Amniotic epithelial cell (primary cell): ENCODE measurements around the gene EN1.

Source experiments
- DNase-seq: peaks from one replicate; pipeline ENCODE4 v3.0.0-alpha.2; 2010; ENCODE audit warnings: low read depth

Gene EN1

DNA sequence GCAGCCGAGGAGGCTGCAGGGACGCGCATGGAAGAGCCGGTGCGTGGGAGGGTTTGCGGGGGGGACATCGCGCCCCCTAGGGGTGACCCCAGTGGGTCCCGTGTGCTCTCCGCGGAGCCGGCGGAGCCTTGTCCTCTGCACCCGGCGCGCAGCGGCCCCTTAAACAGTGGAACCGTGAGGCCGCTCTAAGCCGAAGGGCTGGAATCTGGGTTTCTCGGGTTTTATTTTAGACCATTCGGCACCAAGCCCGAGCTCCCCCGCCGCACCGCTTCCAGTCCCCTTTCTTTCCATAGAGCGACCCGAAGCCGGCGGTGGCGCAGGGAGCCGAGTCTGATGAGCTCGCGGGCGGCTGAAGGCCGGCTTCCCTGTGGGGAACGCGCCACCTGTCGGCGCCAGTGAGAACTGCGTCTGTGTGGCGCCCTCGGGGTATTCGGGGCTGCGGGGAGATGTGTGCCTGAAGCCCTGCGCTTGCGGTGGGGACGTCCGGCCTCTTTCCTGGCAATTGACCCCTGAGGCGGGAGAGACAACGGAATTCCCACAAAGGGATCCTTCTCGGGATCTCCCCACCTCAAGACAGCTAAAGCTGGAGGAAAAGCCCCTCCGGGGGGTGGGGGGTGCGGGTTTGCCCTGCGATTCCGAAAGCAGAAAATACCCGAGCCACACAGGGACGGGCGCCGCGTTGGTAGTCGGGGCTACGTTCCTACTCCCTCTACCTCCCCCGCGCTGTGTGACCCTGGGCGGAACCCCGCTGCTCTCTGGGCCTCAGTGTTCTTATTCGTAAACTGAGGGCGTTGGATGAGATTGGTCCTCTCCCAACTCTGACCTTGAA, 8.2 kb upstream of the EN1 start:
- peak; percentile 33 for DNase-seq

DNA sequence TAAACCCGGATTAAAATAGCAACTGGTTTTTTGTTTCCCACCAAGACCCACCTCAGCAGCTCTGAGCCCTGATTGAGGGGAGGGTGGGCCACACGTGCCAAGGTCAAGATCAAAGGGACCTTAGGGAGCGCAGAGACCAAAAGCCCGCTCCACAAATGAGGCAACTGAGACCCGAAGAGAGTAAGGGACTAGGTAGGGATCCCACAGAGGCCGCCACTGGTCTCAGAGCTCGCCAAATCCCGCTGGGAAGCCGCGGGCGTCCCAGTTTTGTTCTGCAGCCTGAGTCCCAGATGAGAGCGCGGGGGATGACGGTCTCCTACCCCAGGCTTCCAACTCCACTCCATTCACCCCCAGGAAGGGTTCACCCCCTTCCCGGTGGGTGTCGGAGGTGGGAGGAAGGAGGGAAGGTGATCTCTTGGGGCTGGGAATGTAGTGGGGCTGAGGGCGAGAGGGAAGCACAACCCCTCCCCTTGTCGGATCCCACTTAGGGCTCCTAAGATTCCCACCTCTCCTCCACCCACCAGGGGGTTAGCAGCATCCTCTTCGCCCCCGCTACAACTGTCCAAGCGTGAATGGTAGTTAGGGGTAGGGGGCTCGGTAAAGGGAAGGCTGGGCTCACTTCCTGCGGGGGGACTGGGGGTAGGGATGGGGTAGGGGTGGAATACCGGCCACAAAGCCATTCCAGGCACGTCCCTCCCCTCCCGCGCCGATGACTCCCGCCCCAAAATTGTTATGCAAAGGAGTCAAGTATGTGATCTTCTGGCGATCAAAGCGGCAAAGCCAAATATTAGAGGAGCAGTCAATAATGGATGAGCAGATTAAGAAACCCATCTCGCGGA, 7.3 kb upstream of the EN1 start:
- no peak for DNase-seq

DNA sequence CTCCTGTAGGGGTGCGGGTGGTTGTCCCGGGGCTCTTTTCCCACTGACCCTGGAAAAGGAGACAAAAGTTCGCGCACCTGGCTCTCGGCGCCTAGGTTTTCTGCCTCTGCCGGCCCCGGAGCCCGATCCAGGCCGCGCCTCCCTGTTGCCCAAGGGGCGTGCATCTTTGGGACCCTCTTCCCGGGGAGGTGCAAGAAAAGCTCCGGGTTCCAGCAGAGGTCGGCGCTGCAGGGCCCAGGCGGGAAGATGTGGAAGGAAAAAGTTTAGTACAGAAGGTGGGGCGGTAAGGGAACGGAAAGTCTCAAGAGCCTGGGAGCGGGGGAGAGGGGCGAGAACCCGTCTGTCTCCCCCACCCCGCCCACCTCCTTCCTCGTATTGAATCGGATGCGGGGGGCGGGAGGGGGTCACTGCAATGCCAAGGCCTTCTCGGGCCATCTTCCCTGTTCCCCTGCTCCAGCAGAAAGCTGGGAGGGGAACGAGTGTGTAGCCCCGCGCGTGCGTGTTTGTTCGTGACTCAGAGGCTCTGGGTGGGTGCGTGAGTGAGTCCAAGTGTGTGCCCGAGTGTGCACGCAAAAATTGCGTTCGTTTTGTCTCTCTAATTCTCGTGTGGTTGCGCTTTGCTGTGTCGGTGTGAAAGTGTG, 6.3 kb upstream of the EN1 start:
- DNase-seq: no peak

- DNase-seq: no peak
Measured at GRCh38 chr2:118853129-118853640, 5.7 kb upstream of the EN1 start.

GRCh38 chr2:118852605-118853128, 5.2 kb upstream of the EN1 start:
- no peak for DNase-seq

DNA sequence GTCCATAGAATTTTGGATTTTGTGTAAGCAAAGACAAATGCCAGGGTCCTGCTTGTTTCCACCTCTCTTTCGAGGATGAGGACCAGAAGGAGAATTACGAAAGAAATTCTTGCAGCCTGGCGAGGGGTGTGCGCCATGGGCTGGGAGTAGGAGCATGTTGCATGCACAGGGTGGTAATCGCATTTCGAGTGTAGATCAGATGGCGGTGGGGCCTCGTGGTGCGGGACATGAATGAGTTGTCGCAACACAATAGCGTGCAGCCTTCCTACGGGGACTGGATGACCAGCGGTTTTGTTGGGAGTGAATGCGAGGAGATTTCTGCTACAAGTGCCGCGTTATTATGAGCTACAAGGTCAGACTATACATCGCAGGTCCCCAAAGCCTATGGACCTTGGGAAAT, 4.2 kb upstream of the EN1 start:
- DNase-seq: no peak

DNA sequence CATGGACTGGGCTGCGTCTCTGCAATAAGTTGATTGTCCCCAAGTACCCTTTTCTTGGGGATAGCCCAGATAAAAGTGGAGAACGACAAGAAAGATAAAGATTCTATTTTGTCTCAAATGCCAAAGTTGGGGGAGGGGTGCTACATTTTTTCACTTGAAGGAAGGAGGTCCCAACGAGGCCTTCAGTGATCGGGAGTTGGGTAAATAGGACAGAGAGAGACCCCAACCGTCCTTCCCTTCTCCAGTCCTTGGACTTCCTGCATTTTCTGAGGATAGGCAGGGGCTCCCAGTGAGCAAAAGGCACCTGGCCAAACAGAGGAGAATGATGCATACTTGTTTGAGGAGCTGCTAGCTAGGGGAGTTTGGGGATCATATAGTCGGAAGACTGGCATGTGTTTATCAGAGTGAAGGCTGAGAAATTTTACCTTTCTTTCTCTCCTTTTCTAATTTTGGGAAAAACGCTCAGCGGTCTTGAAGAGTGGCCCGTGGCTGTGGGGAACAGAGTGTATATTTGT, 3.5 kb upstream of the EN1 start:
- DNase-seq: no peak

GRCh38 chr2:118850168-118850900, 2.9 kb upstream of the EN1 start:
- DNase-seq: no peak

GRCh38 chr2:118849226-118850167, 2.0 kb upstream of the EN1 start:
- DNase-seq: no peak

- DNase-seq: no peak
Measured at GRCh38 chr2:118848381-118849225, 1.2 kb upstream of the EN1 start.

- peak; percentile 3 for DNase-seq
Measured at GRCh38 chr2:118847762-118848172, 319 bp upstream of the EN1 start.

DNA sequence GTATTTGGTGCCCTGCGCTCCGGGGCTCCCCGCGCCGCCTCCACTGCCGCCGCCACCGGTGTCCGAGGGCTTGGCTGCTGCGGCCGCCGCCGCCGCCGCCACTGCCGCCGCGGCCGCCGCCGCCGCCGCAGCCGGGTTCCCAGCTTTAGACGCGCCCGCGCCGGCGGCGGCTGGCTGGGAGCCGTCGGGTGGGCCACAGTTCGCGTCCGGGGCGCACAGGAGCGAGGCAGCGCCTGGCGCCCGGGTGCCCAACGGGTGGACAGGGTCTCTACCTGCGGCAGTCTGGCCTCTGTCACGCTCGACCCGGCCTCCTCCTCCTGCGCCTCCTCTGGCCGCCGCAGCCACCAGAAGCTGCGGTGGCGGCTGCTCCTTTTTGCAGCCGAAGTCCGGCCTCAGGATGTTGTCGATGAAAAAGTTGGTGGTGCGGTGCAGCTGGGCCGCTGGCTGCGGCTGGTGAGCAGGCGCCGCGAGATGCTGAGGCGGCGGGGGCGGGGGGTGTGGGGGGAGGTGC, 951 bp downstream of the EN1 start:
- no peak for DNase-seq

DNA sequence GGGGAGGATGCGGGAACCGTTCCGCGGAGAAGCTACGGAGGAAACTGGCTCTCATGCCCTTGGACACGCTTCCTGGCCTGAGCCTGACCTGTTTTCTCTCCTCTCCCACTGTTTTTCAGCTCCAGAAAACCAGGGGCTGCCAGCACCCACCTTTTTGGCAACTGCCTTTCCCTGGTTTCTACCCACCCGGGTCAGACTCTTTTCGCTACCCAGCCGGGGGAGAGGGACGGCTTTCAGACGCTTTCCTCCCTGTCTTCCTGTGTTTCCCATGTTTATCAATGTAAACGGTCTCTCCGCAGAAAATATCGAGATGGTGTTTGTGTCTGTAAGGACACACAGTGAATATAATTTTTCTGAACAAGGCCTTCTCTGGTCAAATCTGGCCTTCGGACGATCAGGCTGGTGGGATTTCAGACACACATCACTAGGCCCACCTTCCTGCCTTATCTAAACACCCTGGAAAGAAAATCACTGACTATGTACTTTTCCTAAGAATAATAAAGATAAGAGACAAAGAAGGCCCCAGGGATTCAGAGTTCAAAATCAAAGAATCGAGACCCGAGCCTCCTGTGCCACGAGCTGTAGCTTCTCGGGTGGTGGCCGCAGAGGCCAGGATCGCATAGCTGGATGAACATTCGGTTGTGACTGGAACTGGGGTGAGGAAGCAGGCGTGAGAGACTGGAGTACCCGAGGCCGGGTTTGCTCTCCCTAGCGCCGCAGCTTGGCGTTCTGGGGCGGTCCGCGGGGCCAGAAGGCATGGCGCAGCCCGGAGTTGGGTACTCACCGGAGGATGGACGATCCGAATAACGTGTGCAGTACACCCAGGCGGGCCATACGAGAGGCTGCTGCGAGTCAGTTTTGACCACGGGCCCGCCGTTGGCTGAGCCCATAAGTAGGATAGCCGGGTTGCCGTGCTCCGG, 1.7 kb downstream of the EN1 start:
- DNase-seq: no peak

DNA sequence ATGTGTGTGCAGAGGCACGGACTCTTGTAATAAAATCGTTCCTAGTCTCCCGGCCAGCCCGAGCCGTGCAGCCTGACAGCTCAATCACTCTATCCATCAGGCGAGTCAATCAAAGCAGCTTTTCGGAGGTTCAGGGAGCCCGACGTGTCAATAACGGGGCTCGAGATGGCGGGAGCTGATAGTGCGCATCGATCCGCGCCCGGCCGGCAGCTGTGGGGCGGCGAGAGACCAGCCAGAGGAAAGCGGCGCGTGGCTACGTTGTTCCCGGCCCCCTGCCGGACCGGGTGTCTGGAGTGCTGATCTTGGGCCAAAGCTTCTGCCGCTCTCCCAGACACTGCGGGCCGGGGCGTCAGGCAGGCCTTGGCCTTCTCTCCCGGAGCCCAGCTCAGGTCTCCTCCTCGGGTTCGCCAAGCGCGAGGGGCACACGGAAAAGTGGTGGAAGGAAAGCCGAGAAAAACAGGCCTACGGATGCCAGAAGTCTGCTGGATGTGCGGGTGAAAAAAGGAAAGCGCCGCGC, 2.4 kb downstream of the EN1 start:
- DNase-seq: no peak

- DNase-seq: no peak
Measured at GRCh38 chr2:118844261-118845004, 3.0 kb downstream of the EN1 start.

DNA sequence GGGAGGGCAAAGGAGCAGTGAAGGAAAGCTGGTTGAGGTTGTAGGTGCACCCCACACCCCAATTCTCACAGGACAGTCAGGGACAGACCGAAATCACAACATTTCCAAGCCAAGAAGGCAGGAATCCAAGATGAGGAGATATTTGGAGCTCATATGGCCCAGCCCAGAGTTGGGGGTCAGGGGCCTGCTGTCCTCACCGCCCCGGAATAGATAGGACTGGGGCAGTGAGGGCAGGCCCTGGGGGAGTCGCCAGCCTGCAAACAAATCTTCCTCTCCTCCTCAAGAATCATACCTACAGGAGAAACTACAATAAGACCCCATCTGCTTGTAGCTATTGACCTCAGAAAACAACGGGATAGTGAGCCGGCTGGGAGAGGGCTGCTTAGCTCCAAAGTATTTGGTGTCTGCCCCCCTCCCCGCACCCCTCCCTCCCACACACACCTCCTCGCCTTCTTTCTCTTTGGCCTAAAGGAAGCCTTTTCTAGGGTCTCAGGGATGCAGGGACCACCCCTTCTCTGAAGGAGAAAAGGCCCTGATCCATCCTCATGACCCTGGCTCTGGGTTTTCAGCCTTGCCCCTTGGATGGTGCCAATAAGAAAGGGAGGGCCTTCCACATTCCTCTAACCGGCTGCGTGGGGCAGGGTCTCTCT, 3.8 kb downstream of the EN1 start:
- DNase-seq: no peak
